Activated naive CD4-positive, alpha-beta T cell treated with anti-CD3 and anti-CD28 coated beads, Interleukin-2, amount 50 U/mL, for 72 hours (primary cell): ENCODE results near the gene WDHD1. TPM values are rescaled to one million over a fixed set of nuclear protein-coding genes. Genes with fewer than 3 reads are reported as not detected.
"Not testable (repeated sequence)": the region's sequence is repeated elsewhere in the genome, so short reads cannot be mapped to it uniquely, and the experiment has no call there.

Source experiments
- ATAC-seq, 2 donors: fragments of 150-1000 bp; cut with Tn5 transposase; 2 replicates each; pipeline ENCODE4 v1.10.0; 2021; ENCODE audit warnings: mild to moderate bottlenecking in 2 of 2, moderate library complexity in 2 of 2
- DNase-seq, 2 donors: peaks; one replicate each; pipeline ENCODE4 v3.0.0; 2021 to 2022; ENCODE audit warnings: low spot score in 2 of 2
- H3K27ac Mint-ChIP-seq, 2 donors: one replicate each; pipeline ENCODE4 v1.8.0; 2022; ENCODE audit warnings: mild to moderate bottlenecking in 2 of 2, mixed read lengths in 2 of 2
- H3K36me3 Mint-ChIP-seq, 2 donors: one replicate each; pipeline ENCODE4 v1.8.0; 2022; ENCODE audit warnings: mixed read lengths in 2 of 2
- H3K9me3 Mint-ChIP-seq, 2 donors: one replicate each; pipeline ENCODE4 v1.8.0; 2022; ENCODE audit warnings: mixed read lengths in 2 of 2
- total RNA-seq, 2 donors: library from RNA; stranded (reverse); gene quantifications; one replicate each; pipeline ENCODE4 v1.2.3, GENCODE V29; 2022

WDHD1 gene
- total RNA-seq, 2 donors from 2014 or later, result 60.7 to 64.8 TPM

DNA sequence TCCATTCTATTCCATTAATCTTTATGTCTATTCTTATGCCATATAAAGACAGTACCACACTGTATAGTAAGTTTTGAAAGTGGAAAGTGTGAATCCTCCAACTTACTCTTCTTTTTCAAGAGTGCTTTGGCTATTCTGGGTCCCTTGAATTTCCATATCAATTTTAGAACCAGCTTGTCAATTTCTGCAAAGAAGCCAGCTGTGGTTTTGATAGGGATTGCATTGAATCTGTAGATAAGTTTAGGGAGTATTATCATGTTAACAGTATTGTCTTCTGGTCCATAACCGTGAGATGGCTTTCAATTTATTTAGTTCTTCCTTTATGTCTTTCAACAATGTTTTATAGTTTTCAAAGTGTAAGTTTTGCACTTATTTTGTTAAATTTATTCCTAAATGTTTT lies 90.1 kb downstream of the WDHD1 start:
- peaks cover 0 to 14% of the 10 kb centered on the region in 2 donors for H3K36me3 Mint-ChIP-seq
- no peak overlapping the region for H3K27ac Mint-ChIP-seq
- DNase-seq (no peak), ATAC-seq (no peak)
- H3K9me3 Mint-ChIP-seq, result no peaks in the 10 kb centered on the region

DNA sequence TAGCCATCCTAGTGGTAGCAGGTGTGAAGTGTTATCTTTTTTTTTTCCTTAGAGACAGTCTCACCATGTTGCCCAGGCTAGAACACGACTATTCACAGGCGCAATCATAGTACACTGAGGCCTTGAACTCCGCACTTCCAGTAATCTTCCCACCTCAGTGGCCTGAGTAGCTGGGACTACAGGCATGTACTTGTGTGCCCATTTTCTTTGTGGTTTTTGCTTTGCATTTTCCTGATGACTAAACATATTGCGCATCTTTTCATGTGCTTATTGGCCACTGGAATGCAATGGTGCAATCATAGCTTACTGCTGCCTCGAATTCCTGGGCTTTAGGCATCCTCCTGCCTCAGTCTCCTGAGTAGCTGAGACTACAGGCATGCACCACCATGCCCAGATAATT lies 90.9 kb downstream of the WDHD1 start:
- ATAC-seq, result no peak
- DNase-seq, result no peak
- Mint-ChIP-seq H3K9me3 (no peaks in the 10 kb centered on the region), H3K27ac (no peak overlapping the region), H3K36me3 (peaks cover 0 to 9% of the 10 kb centered on the region in 2 donors)

DNA sequence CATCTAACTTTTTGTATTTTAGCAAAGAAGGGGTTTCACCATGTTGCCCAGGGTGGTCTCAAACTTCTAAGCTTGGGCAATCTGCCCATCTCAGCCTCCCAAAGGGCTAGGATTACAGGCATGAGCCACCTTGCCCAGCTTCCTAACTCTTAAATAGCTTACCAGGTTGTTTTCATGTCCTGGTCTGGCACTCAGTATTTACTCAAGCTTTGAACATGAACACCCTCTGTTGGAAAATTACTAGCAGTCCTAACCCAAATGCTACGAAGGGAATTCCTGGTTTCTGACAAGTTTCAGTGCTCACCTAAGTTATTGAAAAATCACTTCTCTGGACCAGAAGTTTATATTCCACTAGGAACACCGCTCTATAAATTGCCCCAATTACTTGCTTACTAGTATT lies 91.8 kb downstream of the WDHD1 start:
- DNase-seq (no peak), ATAC-seq (no peak)
- Mint-ChIP-seq H3K9me3 (no peaks in the 10 kb centered on the region), H3K27ac (no peak overlapping the region), H3K36me3 (peaks cover 0 to 5% of the 10 kb centered on the region in 2 donors)

DNA sequence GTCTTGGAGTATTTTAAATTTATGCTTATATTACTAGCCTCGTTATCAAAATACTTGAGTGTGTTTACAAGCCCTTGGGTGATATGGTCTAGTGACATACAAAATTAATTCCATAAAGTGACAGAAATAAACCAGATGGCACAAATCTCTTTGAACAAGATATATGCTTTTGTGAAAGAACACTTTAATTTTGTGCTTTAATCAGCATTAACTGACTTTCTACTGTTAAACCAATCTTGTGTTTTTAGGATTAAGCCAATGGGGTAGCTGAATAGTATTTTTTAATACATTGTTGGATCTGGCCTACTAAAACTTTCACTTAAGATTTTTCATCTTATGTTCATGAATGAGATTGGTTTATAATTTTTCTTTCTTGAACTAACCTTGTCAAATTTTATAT lies 93.9 kb downstream of the WDHD1 start:
- Mint-ChIP-seq H3K9me3 (no peaks in the 10 kb centered on the region), H3K27ac (no peak overlapping the region), H3K36me3 (peaks cover 0 to 3% of the 10 kb centered on the region in 2 donors)
- DNase-seq, result no peak
- ATAC-seq, result no peak

DNA sequence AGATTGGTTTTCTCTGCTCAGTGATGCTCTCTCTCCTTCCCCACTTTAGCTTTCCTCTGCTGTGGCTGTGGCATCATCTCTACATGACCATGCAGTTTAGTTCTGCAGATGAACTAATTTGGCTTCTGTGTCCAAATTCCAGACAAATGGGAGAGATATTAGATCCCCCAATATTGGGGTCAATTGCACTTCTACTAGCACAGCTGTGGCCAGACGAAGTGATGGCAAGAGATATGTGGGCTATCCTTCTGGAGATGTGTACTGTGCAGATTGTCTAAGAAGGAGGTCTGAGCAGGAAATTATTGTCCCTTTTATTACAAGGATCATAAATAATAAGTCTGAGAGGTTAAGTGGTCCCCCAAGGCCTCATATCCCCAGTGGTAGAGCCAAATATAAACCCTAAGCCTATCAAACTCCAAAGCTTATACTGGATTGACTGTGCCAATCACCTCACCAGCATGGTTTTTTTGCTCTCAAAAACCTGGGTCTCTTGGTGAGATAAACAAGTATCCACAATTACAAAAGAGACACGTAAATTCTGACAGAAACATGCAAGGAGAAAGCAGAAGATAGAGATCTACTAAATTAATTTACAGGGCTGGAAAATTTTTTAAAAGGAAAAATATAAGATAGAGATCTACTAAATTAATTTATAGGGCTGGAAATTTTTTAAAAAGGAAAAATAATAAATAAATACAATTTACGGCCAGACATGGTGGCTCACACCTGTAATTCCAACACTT lies 95.1 kb downstream of the WDHD1 start:
- no peak for ATAC-seq
- Mint-ChIP-seq H3K27ac (peak overlapping the region in 1 of 2 donors; percentile 30), H3K36me3 (no peaks in the 10 kb centered on the region), H3K9me3 (no peaks in the 10 kb centered on the region)
- no peak for DNase-seq

DNA sequence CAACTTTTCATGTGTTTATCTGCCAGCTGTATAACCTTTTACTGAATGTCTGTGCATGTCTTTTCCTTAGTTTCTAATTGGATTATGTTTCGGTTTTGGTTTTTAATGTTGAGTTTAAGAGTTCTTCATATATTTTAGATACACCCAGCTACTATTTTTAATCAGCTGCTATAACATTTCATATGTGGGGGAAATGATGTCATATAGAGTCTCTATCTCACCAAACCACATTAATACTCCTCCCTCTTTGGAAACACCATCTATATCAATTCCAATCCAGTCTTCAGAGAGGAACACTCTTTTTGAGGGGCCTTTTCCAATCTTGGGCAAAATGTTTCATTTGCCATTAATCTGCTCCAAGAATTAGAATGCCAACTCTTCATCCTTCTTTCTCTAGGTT lies 95.8 kb downstream of the WDHD1 start:
- no peak for DNase-seq
- no peak for ATAC-seq
- Mint-ChIP-seq H3K27ac (no peak overlapping the region), H3K36me3 (no peaks in the 10 kb centered on the region), H3K9me3 (no peaks in the 10 kb centered on the region)

DNA sequence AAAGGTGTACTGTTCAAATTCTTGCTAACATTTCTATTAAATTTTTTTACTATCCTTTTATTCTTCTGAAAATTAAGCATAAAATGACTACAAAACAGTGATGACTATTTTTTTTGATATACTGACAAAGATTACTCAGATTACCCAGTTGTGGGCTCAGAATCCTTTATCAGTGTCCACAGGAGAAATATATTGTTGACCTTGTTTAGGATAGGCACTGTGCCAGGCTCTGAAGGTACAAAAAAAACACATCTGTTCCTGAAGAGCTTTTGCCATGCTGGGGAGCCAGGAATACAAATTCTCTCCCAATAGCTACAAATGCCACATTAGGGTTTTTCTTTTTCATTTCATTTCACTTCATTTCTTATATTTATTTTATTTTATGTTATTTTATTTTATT lies 97.3 kb downstream of the WDHD1 start:
- DNase-seq (no peak), ATAC-seq (no peak)
- Mint-ChIP-seq H3K27ac (no peak overlapping the region), H3K36me3 (no peaks in the 10 kb centered on the region), H3K9me3 (no peaks in the 10 kb centered on the region)

DNA sequence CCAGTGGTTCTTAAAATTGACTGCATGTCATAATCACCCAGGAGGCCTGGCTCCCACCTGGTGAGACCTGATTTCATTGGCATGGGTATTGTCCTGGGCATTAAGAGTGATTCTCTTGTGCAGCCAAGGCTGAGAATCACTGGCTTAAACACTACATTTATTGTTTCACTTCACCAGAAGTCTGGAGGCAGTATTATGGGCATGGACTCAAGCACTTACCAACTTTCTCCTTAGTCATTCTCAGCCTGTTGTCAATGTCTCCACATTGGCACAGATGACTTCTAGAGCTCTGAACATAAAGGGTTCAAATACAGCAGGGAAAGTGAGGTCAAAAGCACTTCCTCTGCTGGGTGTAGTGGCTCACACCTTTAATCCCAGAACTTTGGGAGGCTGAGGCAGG lies 98.7 kb downstream of the WDHD1 start:
- DNase-seq (no peak), ATAC-seq (no peak)
- Mint-ChIP-seq H3K9me3 (no peaks in the 10 kb centered on the region), H3K27ac (no peak overlapping the region), H3K36me3 (no peaks in the 10 kb centered on the region)

DNA sequence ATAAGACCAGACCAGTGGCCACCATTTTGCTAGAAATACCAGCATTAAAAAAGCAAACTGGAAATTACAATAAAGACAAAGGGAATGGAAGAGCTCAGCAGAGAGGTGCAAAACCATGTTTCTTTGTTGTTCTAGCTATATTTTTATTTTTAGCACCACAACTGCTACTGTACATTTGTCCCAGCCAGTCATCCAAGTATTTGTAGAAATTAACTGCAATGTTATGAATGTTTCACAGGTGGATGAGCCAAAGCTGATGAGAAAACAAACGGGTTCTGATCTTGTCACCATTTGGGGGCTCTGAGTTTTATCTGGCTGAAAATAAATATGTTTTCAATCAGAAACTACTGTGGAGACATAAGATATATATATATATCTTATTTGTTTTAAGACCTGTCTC lies 99.3 kb downstream of the WDHD1 start:
- ATAC-seq (no peak), DNase-seq (no peak)
- no peaks in the 10 kb centered on the region for H3K36me3 Mint-ChIP-seq
- no peak overlapping the region for H3K27ac Mint-ChIP-seq
- H3K9me3 Mint-ChIP-seq, result no peaks in the 10 kb centered on the region

DNA sequence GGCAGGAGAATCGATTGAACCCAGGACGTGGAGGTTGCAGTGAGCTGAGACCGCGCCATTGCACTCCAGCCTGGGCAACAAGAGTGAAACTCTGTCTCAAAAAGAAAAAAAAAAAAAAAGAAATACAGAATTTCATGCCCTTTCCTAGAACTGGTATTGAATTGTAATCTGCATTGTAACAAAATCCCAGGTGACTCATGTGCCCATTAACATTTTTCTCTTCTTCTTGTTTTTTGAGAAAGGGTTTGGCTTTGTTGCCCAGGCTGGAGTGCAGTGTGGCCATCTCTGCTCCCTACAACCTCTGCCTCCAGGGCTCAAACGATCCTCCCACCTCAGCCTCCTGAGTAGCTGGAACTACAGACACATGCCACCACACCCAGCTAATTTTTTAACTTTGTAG lies 100.3 kb downstream of the WDHD1 start:
- ATAC-seq, H3K27ac Mint-ChIP-seq, DNase-seq, H3K9me3 Mint-ChIP-seq, H3K36me3 Mint-ChIP-seq: not testable (repeated sequence)

DNA sequence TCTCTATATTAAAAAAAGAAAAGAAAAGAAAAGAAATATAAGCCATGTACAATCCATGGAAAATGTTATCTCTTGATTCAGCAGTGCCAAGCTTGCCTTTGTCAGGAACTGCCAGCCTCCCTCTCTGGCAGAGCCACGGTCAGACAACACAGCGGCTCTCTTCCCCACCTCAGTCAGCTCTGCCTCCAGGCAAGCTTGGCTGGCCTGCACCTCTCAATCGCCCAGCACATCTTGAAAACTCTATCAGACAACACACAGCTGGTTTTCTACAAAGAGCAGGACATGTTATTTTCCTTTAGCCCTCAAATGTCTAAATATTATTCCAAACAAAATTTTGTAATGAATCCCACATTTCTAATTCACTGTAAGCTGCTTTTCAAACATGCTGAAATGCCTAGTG lies 104.3 kb downstream of the WDHD1 start:
- DNase-seq (no peak), ATAC-seq (no peak)
- H3K27ac Mint-ChIP-seq, result no peak overlapping the region
- H3K36me3 Mint-ChIP-seq, result no peaks in the 10 kb centered on the region
- H3K9me3 Mint-ChIP-seq, result no peaks in the 10 kb centered on the region

DNA sequence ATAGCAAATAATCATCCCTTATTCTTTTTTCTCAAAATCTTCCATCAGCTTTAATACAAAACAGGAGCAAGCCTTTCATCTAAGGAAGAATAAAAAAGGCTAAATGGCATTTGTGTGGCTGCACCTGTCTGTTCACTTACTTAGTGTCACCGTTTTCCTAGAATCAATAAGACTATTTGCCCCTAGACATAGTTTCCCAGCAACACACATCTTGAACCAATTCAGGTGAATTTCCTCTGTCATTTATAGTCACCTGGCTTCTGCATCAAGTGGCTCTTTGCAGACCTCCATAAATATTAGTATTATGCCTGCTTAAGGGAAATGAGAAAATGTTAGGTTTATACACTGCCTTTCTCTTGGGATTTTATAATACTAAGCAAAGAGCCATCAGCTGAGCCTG lies 106.8 kb downstream of the WDHD1 start:
- no peaks in the 10 kb centered on the region for H3K36me3 Mint-ChIP-seq
- no peak for ATAC-seq
- DNase-seq, result no peak
- H3K27ac Mint-ChIP-seq, result no peak overlapping the region
- no peaks in the 10 kb centered on the region for H3K9me3 Mint-ChIP-seq

DNA sequence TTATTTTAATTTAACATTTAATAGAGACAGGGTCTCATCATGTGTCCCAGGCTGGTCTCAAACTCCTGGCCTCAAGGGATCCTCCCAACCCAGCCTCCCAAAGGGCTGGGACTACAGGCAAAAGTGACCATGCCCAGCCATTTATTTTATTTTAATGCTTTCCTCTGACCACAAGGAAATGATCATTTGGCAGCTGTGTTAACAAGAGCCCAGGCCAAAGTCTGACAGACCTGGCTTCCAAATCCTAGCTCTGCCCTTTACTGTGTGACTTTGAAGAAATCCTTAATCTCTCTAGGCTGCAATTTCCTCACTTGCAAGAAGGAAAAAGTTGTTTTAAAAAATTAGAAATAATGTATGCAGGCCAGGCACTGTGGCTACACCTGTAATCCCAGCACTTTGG lies 107.6 kb downstream of the WDHD1 start:
- H3K27ac Mint-ChIP-seq, result no peak overlapping the region
- H3K36me3 Mint-ChIP-seq, result no peaks in the 10 kb centered on the region
- no peak for DNase-seq
- no peak for ATAC-seq
- no peaks in the 10 kb centered on the region for H3K9me3 Mint-ChIP-seq

DNA sequence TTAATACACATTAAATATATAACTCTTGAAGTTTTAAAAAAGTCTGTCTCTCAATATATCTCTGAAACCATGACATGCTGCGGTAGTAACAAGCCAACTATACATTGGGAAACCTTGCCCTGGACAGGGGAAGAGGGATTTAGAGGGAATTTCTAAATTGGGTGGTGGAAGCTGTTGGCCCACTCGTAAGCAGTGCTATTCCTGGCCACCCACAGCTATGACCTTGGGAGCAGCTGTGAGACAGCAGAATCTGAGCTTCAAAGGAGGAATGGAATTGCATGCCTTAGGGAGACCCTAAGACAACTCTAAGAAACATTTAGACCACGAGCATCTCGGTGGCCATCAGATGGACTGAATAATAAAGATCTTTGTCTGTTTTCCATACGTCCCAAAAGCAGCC lies 108.5 kb downstream of the WDHD1 start:
- no peaks in the 10 kb centered on the region for H3K9me3 Mint-ChIP-seq
- ATAC-seq (no peak), DNase-seq (no peak)
- H3K36me3 Mint-ChIP-seq, result no peaks in the 10 kb centered on the region
- H3K27ac Mint-ChIP-seq, result no peak overlapping the region

DNA sequence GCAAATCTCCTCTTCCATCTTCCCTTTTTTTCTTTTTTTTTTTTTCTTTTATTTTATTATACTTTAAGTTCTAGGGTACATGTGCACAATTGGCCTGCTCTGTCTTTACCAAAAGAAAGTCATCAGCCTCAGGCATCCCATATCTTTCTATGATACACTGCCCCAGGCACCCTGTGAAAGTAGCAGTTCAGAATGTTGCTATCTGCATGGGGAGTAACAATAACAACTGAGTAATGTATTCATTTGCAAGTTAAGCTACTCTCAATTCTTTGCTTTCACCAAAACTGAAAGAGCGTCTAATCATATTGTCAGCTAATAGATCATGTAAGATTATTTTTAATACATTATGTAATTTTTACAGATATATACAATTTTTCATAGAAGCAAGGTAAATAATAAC lies 110.8 kb downstream of the WDHD1 start:
- Mint-ChIP-seq H3K9me3 (no peaks in the 10 kb centered on the region), H3K27ac (no peak overlapping the region), H3K36me3 (no peaks in the 10 kb centered on the region)
- ATAC-seq (no peak), DNase-seq (no peak)

DNA sequence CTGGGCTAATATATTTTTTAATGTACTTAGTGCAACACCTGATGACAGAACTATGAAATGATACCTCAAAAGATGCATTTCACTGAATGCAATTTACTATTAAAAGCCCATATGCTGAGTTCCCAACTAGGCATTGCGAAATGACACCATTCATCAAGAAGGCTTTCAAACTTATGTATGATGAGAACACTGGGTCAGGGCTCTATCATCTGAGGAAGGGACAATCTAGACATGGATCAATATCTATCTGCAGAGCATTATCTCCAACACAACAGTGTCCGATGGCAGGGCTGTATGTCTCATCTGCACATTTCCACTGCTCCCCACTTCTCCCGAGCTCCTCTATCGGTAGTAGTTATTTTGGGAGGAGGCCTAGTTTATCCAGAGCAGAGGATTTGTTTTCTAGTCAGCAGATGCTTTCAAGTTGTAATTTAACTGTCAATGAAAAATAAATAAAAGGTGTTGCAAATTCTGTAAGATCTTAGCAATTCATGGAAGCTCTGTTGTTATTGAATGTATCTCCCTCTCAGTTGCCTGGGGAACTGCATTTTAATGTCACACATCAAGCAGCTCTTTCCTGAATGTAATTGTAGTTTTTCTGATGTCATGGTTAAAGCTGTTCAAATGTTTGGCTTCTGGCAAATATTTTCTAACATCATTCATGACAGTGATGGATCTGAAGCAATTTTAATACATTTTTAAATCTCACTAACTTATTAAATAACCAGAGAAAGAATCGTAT lies 116.9 kb downstream of the WDHD1 start:
- DNase-seq (no peak), ATAC-seq (no peak)
- H3K27ac Mint-ChIP-seq, result peak overlapping the region in 1 of 2 donors; percentile 69

DNA sequence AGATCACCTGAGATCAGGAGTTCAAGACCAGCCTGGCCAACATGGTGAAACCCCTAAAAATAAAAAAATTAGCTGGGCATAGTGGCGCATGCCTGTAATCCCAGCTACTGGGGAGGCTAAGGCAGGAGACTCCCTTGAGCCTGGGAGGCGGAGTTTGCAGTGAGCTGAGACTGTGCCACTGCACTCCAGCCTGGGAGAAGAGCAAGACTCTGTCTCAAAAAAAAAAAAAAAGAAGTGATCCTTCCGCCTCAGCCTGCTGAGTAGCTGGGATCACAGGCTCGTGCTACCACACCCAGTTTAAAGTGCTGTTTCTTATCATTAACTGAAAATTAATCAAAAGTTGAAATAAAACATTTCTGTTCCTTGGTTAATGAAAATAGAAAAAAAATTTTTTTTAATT lies 117.9 kb downstream of the WDHD1 start:
- not testable (repeated sequence) for H3K9me3 Mint-ChIP-seq, DNase-seq, H3K36me3 Mint-ChIP-seq

More for the DNA sequence above, 116.9 kb downstream of the WDHD1 start:
- Mint-ChIP-seq H3K36me3 (no peaks in the 10 kb centered on the region), H3K9me3 (no peaks in the 10 kb centered on the region)

DNA sequence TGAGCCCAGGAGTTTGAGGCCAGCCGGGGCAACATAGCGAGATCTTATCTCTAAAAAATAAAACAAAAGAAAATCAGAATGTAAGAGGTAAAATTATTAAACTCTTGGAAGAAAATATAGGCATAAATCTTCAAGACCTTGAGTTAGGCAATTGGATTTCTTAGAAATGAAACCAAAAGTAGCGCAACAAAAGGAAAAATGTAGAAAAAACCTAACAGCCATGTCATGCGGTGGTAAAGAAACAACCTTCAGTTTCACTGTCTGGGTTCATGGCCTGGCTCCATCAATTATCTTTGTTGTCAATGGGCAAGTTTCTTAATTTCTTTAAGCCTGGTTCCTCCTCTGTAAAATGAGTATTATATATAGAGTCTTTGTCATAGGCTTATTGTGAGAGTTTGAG lies 118.7 kb downstream of the WDHD1 start:
- peak overlapping the region in 1 of 2 donors; percentile 27 for H3K27ac Mint-ChIP-seq
- no peak for DNase-seq
- no peaks in the 10 kb centered on the region for H3K36me3 Mint-ChIP-seq
- ATAC-seq, result peak; percentile 51 to 66
- H3K9me3 Mint-ChIP-seq, result no peaks in the 10 kb centered on the region

More for the DNA sequence above, 117.9 kb downstream of the WDHD1 start:
- not testable (repeated sequence) for H3K27ac Mint-ChIP-seq, ATAC-seq
